PFSK-1 (cell line): Measurements from ENCODE around the gene CPT1B.

Experiments
- FOXP2 ChIP-seq: optimal IDR thresholded peaks from 2 replicates; pipeline ENCODE3; 2011; ENCODE audit warnings: borderline replicate concordance, control low read depth, inconsistent platforms; ENCODE audit not compliant: insufficient read depth; ENCODE audit errors: extremely low read length, extremely low read depth
- POLR2AphosphoS5 ChIP-seq: IDR thresholded peaks from 2 replicates; pipeline ENCODE4 v1.6.1; 2012; ENCODE audit warnings: low read depth, mild to moderate bottlenecking, control low read depth, low read length, moderate library complexity
- REST ChIP-seq, 2 experiments: IDR thresholded peaks; 2 replicates each; pipeline versions ENCODE4 v1.6.1 to v1.8.0; 2011 to 2012; ENCODE audit warnings: low read depth in 2 of 2, low read length in 2 of 2, control low read depth in 1 of 2, inconsistent platforms in 1 of 2, mild to moderate bottlenecking in 1 of 2, moderate library complexity in 1 of 2; ENCODE audit not compliant: insufficient read depth in 1 of 2
- SIN3A ChIP-seq: IDR thresholded peaks from 2 replicates; pipeline ENCODE4 v1.6.1; 2012; ENCODE audit warnings: mild to moderate bottlenecking, low read length, moderate library complexity, borderline replicate concordance; ENCODE audit not compliant: insufficient read depth
- TAF1 ChIP-seq: IDR thresholded peaks from 2 replicates; pipeline ENCODE4 v1.6.1; 2012; ENCODE audit warnings: low read length, control low read depth, borderline replicate concordance; ENCODE audit not compliant: insufficient read depth

Gene CPT1B

GRCh38 chr22:50585781-50586180, 7.6 kb upstream of the CPT1B start:
- TF ChIP-seq FOXP2 (no peak), TAF1 (no peak), SIN3A (no peak), REST (IDR thresholded peaks at IDR 0.05; ENCODE audit: insufficient read depth in 1 of 2, low read depth in 2 of 2, low read length in 2 of 2) (no peak), POLR2AphosphoS5 (no peak)

GRCh38 chr22:50585238-50585637, 7.0 kb upstream of the CPT1B start:
- TF ChIP-seq FOXP2 (no peak), SIN3A (no peak)

- TF ChIP-seq TAF1 (no peak), REST (IDR thresholded peaks at IDR 0.05; ENCODE audit: insufficient read depth in 1 of 2, low read depth in 2 of 2, low read length in 2 of 2) (no peak), POLR2AphosphoS5 (no peak), FOXP2 (no peak), SIN3A (no peak)
These were observed 6.2 kb upstream of the CPT1B start for GRCh38 chr22:50584106-50585096.

GRCh38 chr22:50583294-50583861, 5.2 kb upstream of the CPT1B start:
- no peak for TF ChIP-seq SIN3A
- no peak for TF ChIP-seq REST (IDR thresholded peaks at IDR 0.05; ENCODE audit: insufficient read depth in 1 of 2, low read depth in 2 of 2, low read length in 2 of 2)
- TF ChIP-seq FOXP2 = no peak
- TF ChIP-seq TAF1 = no peak
- no peak; the same call in 1 of the 2 replicates for TF ChIP-seq POLR2AphosphoS5

GRCh38 chr22:50582493-50583293, 4.5 kb upstream of the CPT1B start, which contains the start of gene CHKB:
TSS of gene CHKB (minus strand) at chr22:50582849. CDS start at chr22:50582781, 68 bp downstream.
- TF ChIP-seq FOXP2 (no peak), SIN3A (no peak), POLR2AphosphoS5 (peak; percentile 69)
